ENCODE measurements around the gene KRT36.

KRT36 gene

GRCh38 chr17:41516830-41517283 lies 27.1 kb upstream of the KRT36 start:
- TF ChIP-seq REST (IDR thresholded peaks at IDR 0.05; ENCODE audit: insufficient read depth in 1 of 2, low read depth in 2 of 2, low read length in 2 of 2) (no peak), TAF1 (IDR thresholded peaks at IDR 0.05; ENCODE audit: borderline replicate concordance, insufficient read depth, low read length) (no peak), FOXP2 (optimal IDR thresholded peaks at IDR 0.05; ENCODE audit: borderline replicate concordance, extremely low read depth, extremely low read length, insufficient read depth) (no peak), SIN3A (IDR thresholded peaks at IDR 0.05; ENCODE audit: borderline replicate concordance, insufficient read depth, low read length) (no peak)

GRCh38 chr17:41516147-41516829 lies 26.6 kb upstream of the KRT36 start:
- TF ChIP-seq POLR2AphosphoS5 (IDR thresholded peaks at IDR 0.05; ENCODE audit: low read depth, low read length), result no peak
- no peak for TF ChIP-seq FOXP2 (optimal IDR thresholded peaks at IDR 0.05; ENCODE audit: borderline replicate concordance, extremely low read depth, extremely low read length, insufficient read depth)
- TF ChIP-seq TAF1 (IDR thresholded peaks at IDR 0.05; ENCODE audit: borderline replicate concordance, insufficient read depth, low read length), result no peak
- TF ChIP-seq REST (IDR thresholded peaks at IDR 0.05; ENCODE audit: insufficient read depth in 1 of 2, low read depth in 2 of 2, low read length in 2 of 2), result no peak
- no peak for TF ChIP-seq SIN3A (IDR thresholded peaks at IDR 0.05; ENCODE audit: borderline replicate concordance, insufficient read depth, low read length)

- TF ChIP-seq REST (IDR thresholded peaks at IDR 0.05; ENCODE audit: insufficient read depth in 1 of 2, low read depth in 2 of 2, low read length in 2 of 2) (no peak), FOXP2 (optimal IDR thresholded peaks at IDR 0.05; ENCODE audit: borderline replicate concordance, extremely low read depth, extremely low read length, insufficient read depth) (no peak), SIN3A (IDR thresholded peaks at IDR 0.05; ENCODE audit: borderline replicate concordance, insufficient read depth, low read length) (no peak), POLR2AphosphoS5 (IDR thresholded peaks at IDR 0.05; ENCODE audit: low read depth, low read length) (no peak), TAF1 (IDR thresholded peaks at IDR 0.05; ENCODE audit: borderline replicate concordance, insufficient read depth, low read length) (no peak)
Observed at GRCh38 chr17:41513168-41513547, 23.4 kb upstream of the KRT36 start.

GRCh38 chr17:41512546-41513167 lies 22.9 kb upstream of the KRT36 start:
- TF ChIP-seq POLR2AphosphoS5 (IDR thresholded peaks at IDR 0.05; ENCODE audit: low read depth, low read length) (no peak), REST (IDR thresholded peaks at IDR 0.05; ENCODE audit: insufficient read depth in 1 of 2, low read depth in 2 of 2, low read length in 2 of 2) (no peak), SIN3A (IDR thresholded peaks at IDR 0.05; ENCODE audit: borderline replicate concordance, insufficient read depth, low read length) (no peak), FOXP2 (optimal IDR thresholded peaks at IDR 0.05; ENCODE audit: borderline replicate concordance, extremely low read depth, extremely low read length, insufficient read depth) (no peak), TAF1 (IDR thresholded peaks at IDR 0.05; ENCODE audit: borderline replicate concordance, insufficient read depth, low read length) (no peak)

Data from PFSK-1 (cell line).